Measurements from ENCODE around the gene CABP7. TPM values are rescaled to one million over a fixed set of nuclear protein-coding genes. Genes with fewer than 3 reads are reported as not detected.

CABP7 gene
- total RNA-seq, 4 donors from 2014 or later, result 0.13 TPM; not detected in 3

GRCh38 chr22:29704528-29705285 is 15.1 kb upstream of the CABP7 start:
- 0 to 25% methylated on average over 1 to 8 of the region's 14 CpGs for WGBS, 2 donors
- H3K27ac ChIP-seq, result no peak overlapping the region
- H3K9me3 ChIP-seq, result no peaks in the 10 kb centered on the region
- no peaks in the 10 kb centered on the region for H3K36me3 ChIP-seq
- no peak for TF ChIP-seq CTCF (IDR thresholded peaks at IDR 0.05)
- TF ChIP-seq POLR2A (IDR thresholded peaks at IDR 0.05), result no peak
- no peak for DNase-seq
- intact Hi-C loops (cut with DNase I), result no loop called here
- H3K4me3 ChIP-seq, result no peak overlapping the region
- H3K27me3 ChIP-seq, result peaks cover 0 to 97% (median 2%) of the 10 kb centered on the region in 4 donors
- peaks cover 0 to 36% (median 4%) of the 10 kb centered on the region in 3 donors for H3K4me1 ChIP-seq

GRCh38 chr22:29705651-29706050 is 14.2 kb upstream of the CABP7 start:
- no peaks in the 10 kb centered on the region for H3K36me3 ChIP-seq
- H3K4me1 ChIP-seq, result peaks cover 0 to 32% (median 3%) of the 10 kb centered on the region in 3 donors
- no peak overlapping the region for H3K27ac ChIP-seq
- H3K4me3 ChIP-seq, result no peak overlapping the region
- TF ChIP-seq POLR2A (IDR thresholded peaks at IDR 0.05) (no peak), CTCF (IDR thresholded peaks at IDR 0.05) (no peak)
- intact Hi-C loops (cut with DNase I), result no loop called here
- WGBS, 2 donors, result 80% methylated on average over 2 of the region's 7 CpGs; no CpG with 5 or more reads in 1 of the 2 donors
- no peak for DNase-seq
- H3K9me3 ChIP-seq, result no peaks in the 10 kb centered on the region
- H3K27me3 ChIP-seq, result peaks cover 0 to 97% (median 2%) of the 10 kb centered on the region in 4 donors

- Histone ChIP-seq H3K4me1 (peaks cover 0 to 24% (median 0%) of the 10 kb centered on the region in 3 donors), H3K27me3 (peaks cover 0 to 98% (median 2%) of the 10 kb centered on the region in 4 donors), H3K27ac (no peak overlapping the region), H3K4me3 (no peak overlapping the region), H3K9me3 (no peaks in the 10 kb centered on the region), H3K36me3 (no peaks in the 10 kb centered on the region)
- no peak for DNase-seq
- WGBS, 2 donors, result 19 to 60% methylated on average over 1 to 5 of the region's 9 CpGs
- TF ChIP-seq POLR2A (IDR thresholded peaks at IDR 0.05) (no peak), CTCF (IDR thresholded peaks at IDR 0.05) (no peak)
- intact Hi-C loops (cut with DNase I), result no loop called here
Observed at GRCh38 chr22:29706486-29706885, 13.3 kb upstream of the CABP7 start.

- DNase-seq, result no peak
- Histone ChIP-seq H3K4me1 (peaks cover 0 to 21% (median 0%) of the 10 kb centered on the region in 3 donors), H3K9me3 (no peaks in the 10 kb centered on the region), H3K4me3 (no peak overlapping the region), H3K27ac (no peak overlapping the region), H3K27me3 (peaks cover 0 to 96% (median 0%) of the 10 kb centered on the region in 4 donors), H3K36me3 (no peaks in the 10 kb centered on the region)
- TF ChIP-seq POLR2A (IDR thresholded peaks at IDR 0.05) (no peak), CTCF (IDR thresholded peaks at IDR 0.05) (no peak)
- 8 to 19% methylated on average over 2 to 9 of the region's 18 CpGs for WGBS, 2 donors
- intact Hi-C loops (cut with DNase I), result no loop called here
Observed at GRCh38 chr22:29707010-29707409, 12.8 kb upstream of the CABP7 start.

GRCh38 chr22:29707471-29707870 is 12.3 kb upstream of the CABP7 start:
- H3K4me3 ChIP-seq, result no peak overlapping the region
- no peak overlapping the region for H3K27ac ChIP-seq
- no peak for TF ChIP-seq POLR2A (IDR thresholded peaks at IDR 0.05)
- no peak for TF ChIP-seq CTCF (IDR thresholded peaks at IDR 0.05)
- H3K36me3 ChIP-seq, result no peaks in the 10 kb centered on the region
- peaks cover 0 to 95% (median 0%) of the 10 kb centered on the region in 4 donors for H3K27me3 ChIP-seq
- peaks cover 0 to 17% (median 0%) of the 10 kb centered on the region in 3 donors for H3K4me1 ChIP-seq
- DNase-seq, result no peak
- 82 to 88% methylated on average over 3 to 5 of the region's 5 CpGs for WGBS, 2 donors
- no peaks in the 10 kb centered on the region for H3K9me3 ChIP-seq
- intact Hi-C loops (cut with DNase I), result no loop called here
